NCI-H510A (cell line): ENCODE results near the gene TIMP2.
A peak's percentile ranks its signal among the peaks of the same experiment; 100 is the strongest.
"Not testable (repeated sequence)": the region's sequence is repeated elsewhere in the genome, so short reads cannot be mapped to it uniquely, and the experiment has no call there.

Experiments used
- DNase-seq: peaks from one replicate; lab custom pipeline; 2025; lab: John Stamatoyannopoulos, UW

TIMP2 gene

DNA sequence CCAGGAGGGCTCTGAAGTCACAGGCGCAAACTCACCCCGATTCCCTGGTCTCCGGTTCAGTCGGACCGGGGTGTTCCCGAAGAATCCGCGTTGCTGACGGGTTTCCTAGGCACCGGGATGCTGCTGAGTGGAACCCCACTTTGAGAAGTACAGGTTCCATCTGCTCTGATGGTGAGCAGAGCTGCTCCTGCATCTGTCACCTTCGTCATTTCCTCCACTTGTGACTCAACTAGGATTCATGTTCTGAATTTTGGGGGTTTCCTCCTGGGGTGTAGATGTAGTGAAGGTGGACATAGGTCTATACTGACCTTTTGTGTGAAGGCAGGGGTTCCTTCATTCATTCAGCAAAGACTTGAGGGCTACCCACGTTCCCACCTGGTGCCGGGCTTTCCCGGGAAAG, 29.5 kb upstream of the TIMP2 start:
- no peak for DNase-seq

DNA sequence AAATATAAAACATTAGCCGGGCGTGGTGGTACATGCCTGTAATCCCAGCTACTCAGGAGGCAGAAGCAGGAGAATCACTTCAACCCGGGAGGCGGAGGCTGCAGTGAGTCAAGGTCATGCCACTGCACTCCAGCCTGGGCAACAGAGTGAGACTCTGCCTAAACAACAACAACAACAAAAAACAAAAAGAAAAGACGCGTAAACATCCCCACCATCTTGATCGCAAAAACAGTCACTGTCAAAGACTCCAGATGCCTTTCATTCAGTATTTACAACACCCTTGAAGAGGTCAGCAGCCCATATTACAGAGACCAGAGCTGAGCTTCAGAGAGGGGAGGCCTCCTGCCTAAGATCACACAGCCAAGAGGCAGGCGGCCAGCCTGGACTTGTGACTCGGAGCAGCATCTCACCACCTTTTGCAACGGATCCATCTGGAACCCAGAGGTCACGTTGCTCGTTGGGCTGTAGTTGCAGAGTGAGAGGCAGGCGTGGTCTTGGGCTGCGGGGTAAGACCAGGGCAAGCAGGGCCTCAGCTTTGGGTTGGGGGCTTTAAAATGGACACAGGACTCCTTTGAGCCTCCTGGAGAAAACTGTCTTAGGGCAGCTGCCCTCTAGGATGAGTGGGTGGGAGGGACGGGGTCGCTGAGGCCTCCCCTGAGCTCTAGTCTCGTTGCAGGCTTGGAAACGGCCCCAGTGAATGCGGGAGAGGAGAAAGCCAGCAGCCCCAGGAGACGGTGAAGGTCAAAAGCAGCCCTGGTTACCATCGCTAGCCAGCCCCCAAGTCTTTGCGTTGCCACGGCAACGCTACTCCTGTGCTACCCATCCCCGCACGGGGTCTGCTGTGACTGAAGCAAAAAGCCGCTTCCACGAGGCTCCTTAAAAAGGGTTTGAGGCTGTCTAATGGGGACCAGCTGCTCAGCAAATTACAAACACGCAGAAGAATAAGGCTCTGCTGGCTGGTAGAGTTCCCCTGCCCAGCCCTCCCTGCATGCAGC, 28.5 kb upstream of the TIMP2 start:
- DNase-seq, result no peak

DNA sequence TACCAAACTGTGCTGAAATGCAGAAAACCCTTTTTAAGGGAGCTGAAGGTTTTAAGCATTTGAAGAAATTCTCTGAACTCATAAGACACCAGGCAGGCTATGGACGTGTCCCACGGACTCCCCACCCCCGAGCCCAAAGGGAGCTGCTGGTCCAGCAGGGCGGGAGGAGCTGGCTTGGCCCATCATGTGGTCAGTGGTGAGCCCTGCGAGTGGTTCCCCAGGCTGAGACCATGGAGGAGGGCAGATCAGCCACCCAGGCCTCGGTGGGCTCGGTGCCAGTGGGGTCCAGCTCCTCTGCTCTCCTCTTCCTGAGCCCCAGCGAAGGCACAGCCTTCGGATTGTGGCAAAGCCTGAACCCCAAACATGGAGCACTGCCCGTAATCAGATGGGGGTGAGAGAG, 27.5 kb upstream of the TIMP2 start:
- DNase-seq, result no peak

DNA sequence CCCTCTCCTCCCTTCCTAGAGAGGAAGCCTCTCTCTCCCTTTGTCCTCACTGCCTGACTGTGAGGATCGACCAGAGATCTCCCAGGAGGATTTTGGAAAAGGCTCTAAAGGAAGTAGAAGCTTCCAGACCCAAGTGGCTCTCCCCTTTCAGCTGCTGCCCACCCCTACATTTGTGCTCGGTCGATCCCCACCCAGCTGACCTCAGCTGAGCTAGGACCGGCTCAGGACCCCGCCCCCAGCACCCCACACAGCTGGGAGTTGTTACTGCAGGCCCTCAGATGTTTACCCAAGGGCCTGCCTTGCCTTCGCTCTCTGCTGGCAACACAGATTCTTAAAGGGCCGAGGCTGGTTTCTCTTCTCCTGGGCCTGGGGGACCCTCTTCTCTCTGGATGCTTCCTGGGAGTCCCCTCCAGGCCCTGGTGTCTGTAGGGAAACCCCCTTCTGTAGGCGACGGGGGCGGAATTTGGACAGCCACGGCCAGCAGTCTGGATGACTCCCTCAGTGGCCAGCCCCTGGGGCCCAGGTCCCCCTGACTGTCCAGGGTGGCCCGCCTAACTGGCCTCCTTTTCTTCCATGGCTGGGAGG, 26.9 kb upstream of the TIMP2 start:
- DNase-seq, result no peak

DNA sequence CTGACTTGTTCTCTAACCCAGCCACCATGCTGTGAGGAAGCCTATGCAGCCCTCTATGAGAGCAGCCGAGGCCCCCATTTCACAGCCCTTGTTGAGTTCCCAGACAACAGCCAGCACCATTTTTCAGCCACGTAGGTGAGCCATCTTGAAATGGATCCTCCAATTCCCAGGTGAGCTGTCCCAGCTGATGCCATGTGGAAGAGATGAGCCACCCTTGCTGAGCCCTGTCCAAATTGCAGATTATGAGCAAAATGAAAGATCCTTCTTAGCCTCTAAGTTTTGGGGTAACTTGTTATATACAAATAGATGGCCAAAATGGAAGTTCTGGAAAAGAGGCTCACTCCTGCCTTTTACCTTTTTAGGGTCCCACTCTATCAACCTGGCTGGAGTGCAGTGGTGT, 25.7 kb upstream of the TIMP2 start:
- no peak for DNase-seq

DNA sequence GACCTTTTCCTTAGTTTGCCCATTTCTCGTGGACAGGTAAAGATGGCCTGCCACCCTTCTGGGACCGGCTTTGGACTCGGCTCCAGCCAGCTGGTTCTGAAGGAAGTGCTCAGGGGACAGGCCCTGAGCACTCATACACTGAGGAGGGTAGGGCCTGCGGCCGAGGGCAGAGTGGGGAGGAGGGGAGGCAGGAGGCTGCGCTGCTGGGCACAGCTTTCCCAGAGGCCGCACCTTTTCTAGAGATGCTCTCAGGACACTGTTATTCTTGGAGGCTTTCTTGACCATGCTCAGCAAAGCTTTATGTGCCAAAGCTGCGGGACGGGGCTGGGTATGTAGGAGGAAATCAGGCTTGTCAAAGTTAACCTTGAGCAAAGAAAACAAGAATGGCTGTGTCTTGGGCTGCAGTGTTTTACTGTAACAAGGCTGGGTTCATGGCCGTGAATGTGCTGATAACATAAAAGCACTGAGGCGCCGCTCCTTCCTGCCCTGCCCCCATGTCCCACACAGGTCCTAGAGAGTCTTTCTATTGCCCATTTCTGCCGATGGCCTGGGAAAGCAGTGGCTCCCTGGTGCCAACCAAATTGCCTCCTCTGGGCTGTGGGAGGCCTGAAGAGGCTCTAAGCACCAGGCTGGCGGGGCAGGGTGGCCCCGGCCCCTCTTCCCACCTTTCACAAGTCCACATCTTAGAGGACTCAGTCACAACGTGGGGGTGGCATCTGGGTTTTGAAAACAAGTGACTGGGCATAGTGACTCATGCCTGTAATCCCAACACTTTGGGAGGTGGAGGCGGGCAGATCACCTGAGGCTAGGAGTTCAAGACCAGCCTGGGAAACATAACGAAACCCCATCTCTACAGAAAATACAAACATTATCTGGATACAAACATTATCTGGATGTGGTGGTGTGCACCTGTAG, 22.3 kb upstream of the TIMP2 start:
- no peak for DNase-seq

DNA sequence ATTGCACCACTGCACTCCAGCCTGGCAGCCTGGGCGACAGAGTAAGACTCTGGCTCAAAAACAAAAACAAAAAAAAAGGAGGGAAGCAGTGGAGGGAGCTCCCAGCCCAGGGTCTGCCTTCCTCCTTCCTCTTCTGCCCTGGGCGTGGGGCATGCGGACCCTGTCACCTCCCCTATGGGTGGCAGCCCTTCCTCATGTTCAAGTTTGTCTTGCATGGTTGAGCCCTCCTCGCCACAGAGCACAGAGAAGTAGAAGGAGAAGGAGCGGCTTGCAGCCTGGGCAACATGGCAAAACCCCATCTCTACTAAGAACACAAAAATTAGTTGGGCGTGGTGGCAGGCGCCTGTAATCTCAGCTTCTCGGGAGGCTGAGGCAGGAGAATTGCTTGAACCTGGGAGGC, 21.4 kb upstream of the TIMP2 start:
- no peak for DNase-seq

DNA sequence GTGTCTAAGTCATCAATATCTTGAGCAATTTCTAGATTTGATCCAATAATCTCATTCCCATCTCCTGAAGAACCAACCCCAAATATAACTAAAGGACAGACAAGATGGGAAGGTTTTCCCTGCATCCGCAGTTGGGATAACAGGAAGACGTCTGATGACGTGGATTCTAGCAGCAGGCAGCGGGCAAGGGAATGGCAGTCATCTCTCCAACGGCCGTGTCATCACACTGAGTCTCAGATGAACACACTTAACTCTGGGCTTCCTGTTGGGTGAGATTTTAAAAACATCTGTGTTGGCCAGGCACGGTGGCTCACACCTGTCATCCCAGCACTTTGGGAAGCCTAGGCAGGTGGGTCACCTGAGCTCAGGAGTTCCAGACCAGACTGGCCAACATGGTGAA, 20.9 kb upstream of the TIMP2 start:
- DNase-seq, result no peak

DNA sequence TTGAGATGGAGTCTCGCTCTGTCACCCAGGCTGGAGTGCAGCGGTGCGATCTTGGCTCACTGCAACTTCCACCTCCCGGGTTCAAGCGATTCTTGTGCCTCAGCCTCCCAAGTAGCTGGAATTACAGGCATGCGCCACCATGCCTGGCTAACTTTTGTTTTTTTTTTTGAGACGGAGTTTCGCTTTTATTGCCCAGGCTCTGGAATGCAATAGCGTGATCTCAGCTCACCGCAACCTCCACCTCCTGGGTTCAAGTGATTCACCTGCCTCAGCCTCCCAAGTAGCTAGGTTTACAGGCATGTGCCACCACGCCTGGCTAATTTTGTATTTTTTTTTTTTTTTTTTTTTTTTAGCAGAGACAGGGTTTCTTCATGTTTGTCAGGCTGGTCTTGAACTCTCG, 20.3 kb upstream of the TIMP2 start:
- DNase-seq, result not testable (repeated sequence)

DNA sequence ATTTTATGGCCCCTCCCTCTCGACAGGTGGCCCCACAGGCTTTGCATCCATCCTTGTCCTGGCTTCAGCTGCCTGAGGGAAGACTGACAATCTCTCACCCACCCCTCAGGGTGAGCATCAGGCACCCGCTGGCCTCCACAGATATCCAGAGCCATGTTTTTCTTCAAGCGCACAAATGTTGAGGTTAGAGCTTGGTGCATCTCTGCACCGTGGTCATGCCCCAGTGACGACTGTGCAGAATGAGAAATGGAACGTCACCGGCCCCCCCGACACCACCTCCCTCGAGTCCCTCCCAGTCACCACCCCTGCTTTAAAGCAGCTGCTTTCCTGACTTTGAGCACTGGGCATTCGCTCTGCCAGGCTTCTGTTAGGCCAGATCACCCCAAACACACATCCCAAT, 19.8 kb upstream of the TIMP2 start:
- DNase-seq, result no peak

DNA sequence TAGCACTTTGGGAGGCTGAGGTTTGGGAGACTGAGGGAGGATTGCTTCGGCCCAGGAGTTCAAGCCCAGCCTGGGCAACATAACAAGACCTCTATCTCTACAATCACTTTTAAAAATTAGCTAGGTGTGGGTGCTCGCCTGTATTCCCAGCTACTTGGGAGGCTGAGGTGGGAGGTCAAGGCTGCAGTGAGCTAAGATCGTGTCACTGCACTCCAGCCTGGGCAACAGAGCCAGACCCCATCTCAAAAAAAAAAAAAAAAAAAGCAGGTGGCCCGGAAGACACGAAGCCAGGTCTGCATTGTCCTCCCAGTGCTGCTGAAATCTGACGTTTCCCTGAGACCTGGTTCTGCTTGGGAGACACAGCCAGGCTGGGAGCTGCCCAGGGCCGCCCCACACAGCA, 18.8 kb upstream of the TIMP2 start:
- no peak for DNase-seq

DNA sequence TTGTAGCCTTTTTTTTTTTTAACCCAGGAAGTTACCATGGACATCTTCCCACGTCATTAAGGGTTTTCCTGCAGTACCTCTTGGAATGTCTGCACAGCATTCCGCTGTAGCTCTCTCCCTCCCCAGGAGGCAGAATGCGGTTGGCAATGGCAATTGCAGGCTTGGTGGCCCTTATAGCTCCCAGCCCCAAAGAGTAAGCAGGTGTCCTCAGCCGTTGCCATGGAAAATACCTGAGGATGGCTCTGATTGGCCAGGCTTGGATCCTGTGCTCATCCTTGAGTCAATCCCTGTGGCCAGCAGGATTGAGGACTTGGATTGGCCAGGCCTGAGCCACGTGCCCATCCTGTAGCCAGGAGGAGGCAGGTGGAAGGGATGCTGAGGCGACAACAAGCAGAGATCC, 15.5 kb upstream of the TIMP2 start:
- DNase-seq, result no peak

DNA sequence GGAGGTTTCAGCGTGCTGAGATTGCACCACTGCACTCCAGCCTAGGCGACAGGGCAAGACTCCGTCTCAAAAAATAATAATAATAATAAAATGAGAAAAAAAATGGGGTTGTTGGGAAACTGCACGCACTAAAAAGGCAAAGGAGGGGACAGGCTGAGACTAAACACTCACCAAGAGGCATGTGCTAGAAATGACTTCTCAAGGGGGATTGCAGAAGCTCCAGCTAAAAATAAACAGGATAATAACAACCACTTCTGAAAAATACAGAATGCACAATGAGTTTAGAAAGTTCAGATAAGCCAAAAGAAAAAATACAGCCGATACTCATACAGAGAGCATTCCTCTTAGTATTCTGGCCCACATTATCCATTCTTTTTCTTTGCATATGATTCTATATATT, 15.1 kb upstream of the TIMP2 start:
- no peak for DNase-seq

DNA sequence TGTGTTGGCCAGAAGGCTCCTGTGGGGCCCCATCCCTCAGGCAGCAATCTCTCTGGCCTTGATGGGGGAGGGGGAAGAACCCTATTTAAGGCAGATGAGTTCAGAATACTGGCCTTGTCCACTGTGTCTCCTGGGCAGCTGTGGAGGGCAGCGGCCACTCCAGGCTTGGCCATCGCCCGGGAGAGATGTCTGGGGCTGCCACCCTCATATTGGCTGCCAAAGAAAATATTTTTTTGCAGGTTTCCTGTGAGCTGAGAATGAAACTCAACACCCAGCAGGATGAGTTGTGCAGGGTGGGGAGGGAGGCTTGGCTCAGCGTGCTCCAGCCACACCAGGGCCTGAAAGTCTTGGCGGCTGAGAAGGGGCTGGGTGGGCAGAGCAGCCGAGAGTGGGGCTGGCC, 14.4 kb upstream of the TIMP2 start:
- DNase-seq, result no peak

DNA sequence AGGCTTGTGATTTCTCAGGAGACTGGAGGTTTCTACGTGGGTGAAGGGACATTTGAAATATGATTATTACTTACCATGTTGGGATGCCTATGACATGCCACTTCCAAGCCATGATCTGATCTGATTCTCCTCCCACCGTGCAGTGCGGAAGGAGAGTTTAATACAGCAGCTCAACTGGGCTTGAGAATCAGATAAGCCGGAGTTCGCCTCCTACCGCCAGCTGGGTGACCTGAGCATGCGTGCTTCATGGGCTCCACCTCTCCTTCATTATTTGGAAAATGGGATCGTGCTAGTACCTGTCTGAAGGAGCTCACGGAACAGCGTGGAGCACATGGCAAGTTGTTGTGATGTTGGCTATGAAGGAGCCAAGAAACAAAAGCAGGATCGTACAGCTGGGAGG, 12.4 kb upstream of the TIMP2 start:
- DNase-seq, result no peak

DNA sequence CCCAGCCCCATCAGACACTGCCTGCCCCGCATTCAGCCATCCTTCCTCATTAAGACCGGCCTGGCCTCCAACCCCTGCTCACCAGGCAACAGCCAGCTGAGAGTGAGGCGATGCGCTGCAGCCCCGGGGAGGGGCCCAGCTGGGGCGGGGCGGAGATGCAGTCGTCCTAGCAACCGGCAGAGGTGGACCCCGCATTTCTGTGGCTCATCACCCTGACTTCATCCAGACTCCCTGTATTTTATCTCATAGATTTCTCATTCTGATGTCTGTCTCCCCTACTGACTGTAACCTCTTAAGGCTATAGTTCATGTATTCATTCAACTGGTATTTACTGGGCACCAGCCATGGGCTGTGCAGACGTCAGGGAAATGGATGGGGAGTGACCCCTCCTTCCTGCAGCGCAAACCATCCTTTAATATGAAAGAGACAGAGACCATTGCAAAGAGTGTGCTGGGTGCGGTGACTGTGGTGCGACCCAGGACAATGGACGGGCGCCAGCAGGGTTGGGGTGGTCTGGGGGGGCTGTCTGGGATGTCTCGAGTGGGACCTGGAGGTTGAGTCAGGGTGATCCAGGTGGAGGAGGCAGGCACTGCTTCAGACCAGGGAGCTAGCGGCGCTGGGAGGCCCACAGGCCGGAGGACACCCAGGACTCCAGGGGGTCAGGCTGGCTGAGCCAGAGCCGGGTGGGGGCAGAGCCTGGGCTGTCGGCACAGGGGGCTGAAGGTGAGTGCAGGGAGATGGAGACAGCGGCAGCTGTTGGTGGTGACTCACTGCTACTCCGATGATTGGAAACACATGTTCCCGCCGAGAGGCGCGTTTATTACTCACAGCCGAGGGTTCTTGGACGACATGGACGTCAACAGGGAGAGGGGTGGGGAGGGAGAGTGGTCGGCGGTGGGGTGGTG, 10.5 kb upstream of the TIMP2 start:
- no peak for DNase-seq

DNA sequence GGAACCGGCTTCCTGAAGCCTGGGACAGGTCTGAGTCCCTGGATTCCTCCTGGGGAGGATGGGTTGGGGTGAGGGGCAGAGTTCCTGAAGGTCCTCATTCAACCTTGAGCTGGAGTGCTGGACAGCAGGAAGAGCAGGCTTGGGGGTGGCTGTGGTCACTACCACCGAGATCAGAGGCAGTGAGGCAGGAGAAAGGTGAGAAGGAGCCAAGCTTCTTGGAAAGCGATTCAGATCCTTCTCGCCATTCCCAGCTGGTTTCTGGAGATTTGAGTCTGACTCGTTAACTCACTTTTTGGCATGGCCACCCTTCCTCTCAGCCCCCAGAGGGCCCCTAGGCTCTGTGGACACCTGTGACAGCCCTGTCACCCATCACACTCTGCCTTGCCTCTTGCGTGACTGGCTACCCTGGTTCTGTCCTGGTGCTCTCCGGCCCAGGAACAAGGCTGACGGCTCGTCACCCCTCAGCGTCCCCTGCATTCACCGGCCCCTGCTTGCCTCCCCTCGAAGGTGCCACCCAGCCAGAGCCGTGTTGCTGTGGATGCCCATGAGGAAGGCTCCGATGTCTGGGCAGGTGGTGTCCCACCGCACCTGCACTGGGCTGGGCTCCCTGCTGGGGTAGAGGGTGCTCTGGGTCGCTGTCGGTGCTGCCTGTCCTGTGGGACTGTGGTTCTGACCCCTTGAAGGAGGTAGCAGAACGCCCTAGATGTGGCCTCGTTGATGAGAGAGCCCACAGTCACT, 9.7 kb upstream of the TIMP2 start:
- DNase-seq, result no peak

DNA sequence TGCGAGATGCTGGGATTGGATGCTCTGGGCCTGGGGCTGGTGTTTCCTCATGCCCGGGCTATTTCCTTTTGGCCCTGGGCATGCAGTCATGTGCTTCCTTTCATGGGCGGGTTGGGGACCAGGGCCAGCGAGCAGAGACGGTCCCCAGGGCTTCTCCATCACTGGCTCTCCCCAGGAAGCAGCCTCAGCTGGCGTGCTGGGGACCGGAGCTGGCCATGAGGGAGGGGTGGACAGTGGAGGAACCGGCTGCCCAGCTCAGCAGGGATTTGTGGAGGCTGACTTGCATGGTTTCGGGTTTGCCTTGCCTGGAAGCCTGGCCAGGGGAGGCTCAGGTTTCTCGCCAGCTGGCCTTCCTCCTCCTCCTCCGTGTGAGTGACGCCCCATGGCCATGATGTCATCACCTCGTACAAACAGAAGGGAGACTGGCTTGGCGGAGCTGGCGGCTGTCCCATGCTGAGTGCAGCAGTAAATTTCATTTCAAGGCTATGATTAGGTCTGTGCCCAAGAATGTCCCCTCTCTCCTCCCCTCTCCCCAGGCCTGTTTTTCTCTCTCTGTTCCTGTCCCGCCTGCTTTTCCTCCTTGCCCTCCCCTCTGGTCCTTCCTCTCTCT, 8.9 kb upstream of the TIMP2 start:
- peak; percentile 87 for DNase-seq

DNA sequence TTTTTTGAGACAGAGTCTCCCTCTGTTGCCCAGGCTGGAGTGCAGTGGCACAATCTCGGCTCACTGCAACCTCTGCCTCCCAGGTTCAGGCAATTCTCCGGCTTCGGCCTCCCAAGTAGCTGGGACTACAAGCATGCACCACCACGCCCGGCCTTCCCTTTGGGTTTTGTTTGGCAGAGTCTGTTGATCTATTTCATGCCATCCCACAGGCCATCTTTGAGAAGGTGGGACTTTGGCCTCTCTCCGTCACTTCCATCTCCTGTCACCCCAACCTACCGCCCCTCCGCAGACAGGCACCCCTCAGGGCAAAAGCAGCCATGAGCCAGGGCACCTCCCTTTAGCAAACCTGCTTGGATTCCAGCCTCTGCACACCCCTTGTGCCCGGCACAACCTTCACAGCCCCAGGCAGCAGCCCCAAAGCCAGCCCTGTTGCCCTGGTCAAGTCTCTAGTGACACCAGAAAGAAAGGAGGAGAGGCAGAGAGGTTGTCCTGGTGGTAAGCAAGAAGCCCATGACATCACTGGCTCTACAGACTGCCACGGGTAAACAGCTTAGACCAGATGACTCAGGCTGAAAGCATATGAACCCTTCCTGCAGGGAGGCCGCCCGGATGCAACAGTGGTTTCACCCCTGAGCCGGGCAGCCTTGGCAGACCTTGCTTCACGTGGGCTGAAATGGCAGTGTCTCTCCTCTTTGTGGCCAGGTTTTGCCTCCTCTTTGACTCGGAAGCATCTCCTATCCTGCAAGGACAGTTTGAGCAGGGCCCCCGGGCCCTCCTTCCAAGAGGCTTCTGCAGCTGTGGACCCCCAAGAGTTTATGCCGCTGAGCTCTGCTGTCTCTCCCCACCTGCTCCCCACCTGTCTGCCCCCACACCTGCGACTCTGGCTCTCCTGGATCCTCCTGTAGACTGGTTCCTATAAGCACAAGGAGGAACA, 8.1 kb upstream of the TIMP2 start:
- peak; percentile 66 for DNase-seq
